HG03097 (cell line): Measurements from ENCODE around the gene GFAP.

ENCODE experiments used
- ATAC-seq: cut with Tn5 transposase; IDR thresholded peaks from one replicate; pipeline ENCODE4 v1.9.1; 2021; ENCODE audit not compliant: unreplicated experiment, low FRiP score

The GFAP gene

DNA sequence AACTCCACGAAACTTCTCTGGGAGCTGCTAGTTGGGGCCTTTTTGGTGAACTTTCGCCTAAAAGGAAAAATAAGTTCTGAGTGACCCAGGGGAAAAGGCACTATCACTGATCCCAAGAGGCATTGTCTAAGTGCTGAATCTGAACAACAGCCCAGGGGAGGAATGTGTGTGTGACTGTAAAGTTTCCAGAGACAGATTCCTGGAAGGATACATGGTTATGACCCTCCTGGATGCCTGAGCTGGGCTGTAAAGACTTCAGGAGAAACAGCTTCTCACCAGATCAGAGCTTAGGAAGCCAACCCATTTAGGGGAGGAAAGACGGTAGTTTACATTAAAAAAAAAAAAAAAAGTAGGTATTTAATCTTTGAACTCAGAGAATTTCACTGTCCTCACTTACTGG lies 47.5 kb downstream of the GFAP start:
- ATAC-seq = no peak

DNA sequence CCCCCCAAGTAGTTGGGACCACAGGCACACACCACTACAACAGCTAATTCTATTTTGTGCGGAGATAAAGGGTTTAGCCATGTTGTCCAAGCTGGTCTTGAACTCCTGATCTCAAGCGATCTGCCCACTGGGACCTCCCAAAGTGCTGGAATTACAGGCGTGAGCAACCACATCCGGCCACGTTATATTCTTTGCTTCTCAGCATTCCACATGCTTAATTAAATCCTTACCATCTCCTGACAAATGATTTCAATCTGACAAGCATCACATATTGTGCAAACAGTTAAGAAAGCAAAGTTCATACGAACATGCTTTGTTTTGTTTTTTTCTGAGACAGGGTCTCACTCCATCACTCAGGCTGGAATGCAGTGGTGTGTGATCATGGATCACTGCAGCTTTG lies 49.4 kb downstream of the GFAP start:
- ATAC-seq = no peak

DNA sequence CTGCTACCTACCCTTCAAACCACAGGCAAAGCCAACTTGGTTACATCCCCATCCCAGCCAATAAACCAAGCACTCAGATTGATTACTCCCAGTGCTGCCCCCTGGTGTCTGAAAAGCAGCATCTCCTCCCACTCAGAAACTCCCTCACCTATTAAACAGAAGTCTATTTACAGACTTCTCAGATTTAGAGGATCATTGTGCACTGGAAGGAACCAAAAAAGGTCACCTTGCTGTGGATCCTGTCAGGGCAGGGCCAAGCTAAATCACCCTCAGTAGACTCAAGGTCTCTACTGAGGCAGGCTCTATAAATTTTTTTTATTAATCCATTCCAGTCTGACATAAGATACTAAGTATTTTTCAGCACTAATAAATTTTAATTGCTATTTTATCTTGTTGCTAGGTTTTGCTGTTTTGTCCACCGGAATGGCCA lies 50.1 kb downstream of the GFAP start:
- no peak for ATAC-seq

DNA sequence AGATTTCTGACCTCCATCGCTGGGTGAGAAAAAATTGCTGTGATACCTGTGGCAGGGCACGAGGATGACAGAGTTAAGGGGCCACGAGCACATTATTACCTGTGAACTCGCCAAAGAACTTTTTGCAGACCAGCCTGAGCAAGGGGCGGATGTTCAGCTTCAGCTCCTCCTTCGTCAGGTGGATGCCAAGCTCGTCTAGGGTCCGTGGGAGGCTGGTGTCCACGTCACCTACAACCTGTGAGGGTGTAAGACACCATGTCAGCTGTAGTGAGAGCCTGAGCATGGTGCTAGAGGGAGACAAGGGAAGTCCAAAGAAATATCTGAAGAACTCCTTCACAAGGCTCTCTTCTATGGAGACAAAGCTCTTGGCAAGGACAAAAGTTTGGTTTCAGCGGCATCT lies 50.5 kb downstream of the GFAP start:
- no peak for ATAC-seq

DNA sequence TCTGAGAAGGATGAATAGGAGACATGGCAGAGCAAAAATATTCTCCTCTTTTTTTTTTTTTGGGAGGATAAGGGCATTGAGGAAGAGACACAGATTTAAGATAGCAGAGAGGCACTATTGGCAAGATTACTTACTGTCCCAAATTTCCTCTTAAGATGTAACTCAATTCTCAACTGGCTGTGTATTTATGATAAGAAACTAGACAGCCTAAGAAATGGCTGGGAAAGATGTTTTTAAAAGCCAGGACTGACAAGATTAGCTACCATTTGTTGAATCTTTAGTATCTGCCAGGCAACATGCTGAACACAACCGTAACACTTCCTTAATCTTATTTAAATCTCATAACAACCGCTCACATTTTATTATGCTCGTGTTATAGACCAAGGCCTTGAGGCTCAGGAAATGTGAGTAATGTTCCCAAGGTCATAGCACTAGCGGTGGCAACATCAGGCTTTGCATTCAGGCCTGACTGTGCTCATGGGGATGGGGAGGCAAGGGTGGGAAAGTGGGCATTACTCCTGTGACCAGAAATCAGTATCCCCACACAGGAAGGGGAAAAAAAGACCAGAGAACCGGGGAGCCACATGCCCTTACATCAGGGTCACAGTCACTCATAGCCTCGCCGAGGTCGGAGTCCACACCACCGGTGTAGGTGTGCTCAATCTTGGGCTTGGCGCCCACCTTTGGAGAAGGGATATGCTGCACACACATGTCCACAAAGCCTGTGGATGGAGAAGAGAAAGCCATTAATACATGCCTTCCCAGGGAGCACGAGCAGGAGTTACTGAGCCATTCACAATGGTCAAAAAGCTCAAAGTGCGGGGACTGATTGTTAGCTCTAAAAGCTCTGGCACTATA lies 52.0 kb downstream of the GFAP start:
- no peak for ATAC-seq

DNA sequence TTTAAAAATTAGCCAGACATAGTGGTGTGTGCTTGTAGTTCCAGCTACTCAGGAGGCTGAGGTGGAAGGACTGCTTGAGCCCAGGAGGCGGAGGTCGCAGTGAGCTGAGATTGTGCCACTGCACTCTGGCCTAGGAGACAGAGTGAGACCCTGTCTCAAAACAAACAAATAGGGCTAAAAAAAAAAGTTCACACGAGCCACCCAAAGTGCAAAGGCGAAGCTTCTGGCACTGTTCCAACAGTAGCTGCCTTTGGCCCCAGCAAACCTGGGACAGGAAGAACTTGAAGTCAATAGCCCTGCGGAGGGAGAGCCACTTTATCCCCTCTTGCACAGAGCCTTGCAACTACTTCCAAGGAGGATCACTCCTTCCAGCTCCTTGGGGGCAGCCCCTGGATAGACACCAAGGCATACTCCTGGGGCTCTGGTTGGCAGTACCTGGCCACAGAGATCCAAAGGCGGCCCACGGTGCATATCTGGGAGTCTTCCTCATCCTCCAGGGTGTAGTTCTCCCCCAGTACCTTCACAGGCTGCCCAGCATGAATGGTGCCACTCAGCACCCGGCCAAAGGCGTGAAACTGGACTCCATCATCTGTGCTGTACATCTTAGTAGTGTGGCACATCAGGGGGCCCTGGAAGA lies 52.9 kb downstream of the GFAP start:
- no peak for ATAC-seq

DNA sequence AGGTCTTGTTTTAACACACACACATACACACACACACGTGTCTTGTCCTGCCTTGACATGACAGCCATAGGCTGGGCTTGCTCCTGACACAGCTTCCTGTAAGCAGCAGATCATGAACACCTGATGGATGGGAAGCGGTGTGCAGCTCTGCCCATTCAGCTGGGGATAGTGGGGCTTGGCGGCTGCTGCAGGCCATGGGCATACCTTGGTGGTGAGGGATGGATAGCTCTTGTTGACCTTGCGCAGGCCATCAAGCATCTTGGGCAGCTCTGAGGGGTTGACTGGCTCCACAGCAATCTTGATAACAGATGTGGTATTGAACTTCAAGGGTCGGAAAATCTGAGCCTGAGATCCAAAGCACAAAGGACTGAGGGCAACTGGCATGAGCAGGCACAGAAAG lies 55.6 kb downstream of the GFAP start:
- ATAC-seq = no peak

DNA sequence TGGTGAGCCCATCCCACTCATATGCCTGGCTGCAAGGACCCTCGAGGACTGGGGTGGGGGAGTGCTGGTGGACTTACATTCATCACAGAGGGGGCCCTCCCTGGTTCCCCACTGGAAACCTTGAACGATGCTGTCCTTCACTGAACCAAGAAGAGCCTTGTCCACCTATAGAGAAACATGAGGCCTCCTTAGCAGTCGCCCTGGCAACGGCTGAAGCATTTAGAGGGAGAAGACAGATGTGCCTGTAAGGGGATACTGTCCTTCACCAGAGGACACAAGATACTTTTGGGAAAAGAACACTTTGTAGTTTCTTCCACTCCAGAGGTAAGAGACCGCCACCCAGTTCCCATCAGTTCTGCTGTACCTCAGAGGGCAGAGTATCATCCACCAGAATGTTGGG lies 61.1 kb downstream of the GFAP start:
- no peak for ATAC-seq
